HepG2 (cell line): ENCODE measurements around the gene LDLRAD4. TPM values are rescaled to one million over a fixed set of nuclear protein-coding genes. Genes with fewer than 3 reads are reported as not detected.

ENCODE experiments used
- ATAC-seq: fragments of 200-7000 bp; cut with Tn5 transposase; 3 replicates; pipeline ENCODE4 v1.9.1; 2020; ENCODE audit warnings: mild to moderate bottlenecking, moderate library complexity
- BruUV-seq: library from RNA; stranded (reverse); fragments of 400-500 nt; replicated peaks from 2 replicates; lab custom pipeline; 2021; lab: Mats Ljungman, UMichigan
- CTCF ChIA-PET: fragments of 300-600 bp; formaldehyde crosslinking; extraction: SDS; loops from one replicate; lab custom pipeline; 2021; ENCODE audit warnings: low total read pairs, inconsistent platforms, low intra/inter-chr PET ratio; lab: Yijun Ruan, JAX
- POLR2A ChIA-PET: fragments of 350-600 bp; sonication (Branson Sonifier 250); formaldehyde crosslinking; loops from one replicate; lab custom pipeline; 2020; ENCODE audit warnings: antibody characterized with exemption, inconsistent platforms; lab: Yijun Ruan, JAX
- DNase-seq: peaks from one replicate; pipeline ENCODE4 v3.0.0-alpha.2; 2015; ENCODE audit warnings: low spot score
- FAIRE-seq: peaks from 3 replicates; lab custom pipeline; 2011; peaks lifted over from hg19 to GRCh38; lab: Jason Lieb, UNC
- H2AFZ ChIP-seq: one replicate; pipeline ENCODE4 v1.6.1; 2011; ENCODE audit warnings: low read length, inconsistent platforms
- H3K27ac ChIP-seq: fragments of 300-600 bp; 3 replicates; pipeline ENCODE4 v1.8.0; 2011; ENCODE audit warnings: mixed run types, mild to moderate bottlenecking, mixed read lengths, low read length, inconsistent platforms; ENCODE audit not compliant: insufficient read depth; ENCODE audit errors: extremely low read length
- H3K27me3 ChIP-seq, 2 experiments: fragments of 200-600 bp in 1 of 2; 2 replicates in 1 of 2; 3 replicates in 1 of 2; pipeline versions ENCODE4 v1.6.0 to v1.8.0; 2011; ENCODE audit warnings: low read length in 2 of 2, mild to moderate bottlenecking in 2 of 2, moderate library complexity in 2 of 2, inconsistent platforms in 1 of 2; ENCODE audit not compliant: insufficient read depth in 2 of 2, control insufficient read depth in 1 of 2
- H3K36me3 ChIP-seq, 2 experiments: fragments of 200-600 bp in 1 of 2; replicated peaks in 1 of 2; 2 replicates in 1 of 2; 3 replicates in 1 of 2; pipeline versions ENCODE4 v1.5.1 to v1.8.0; 2011; ENCODE audit warnings: low read length in 2 of 2, inconsistent platforms in 1 of 2; ENCODE audit not compliant: insufficient read depth in 2 of 2, control insufficient read depth in 1 of 2
- H3K4me1 ChIP-seq: 2 replicates; pipeline ENCODE4 v1.5.1; 2012; ENCODE audit warnings: low read length, inconsistent platforms; ENCODE audit not compliant: insufficient read depth
- H3K4me2 ChIP-seq: 2 replicates; pipeline ENCODE4 v1.6.0; 2011; ENCODE audit warnings: low read depth, low read length, inconsistent platforms
- H3K4me3 ChIP-seq, 3 experiments: fragments of 200-600 bp in 1 of 3; sonication (generic), shearing (Covaris generic) in 1 of 3; replicated peaks in 1 of 3; 2 replicates each; pipeline ENCODE4 v1.5.1; 2011 to 2016; ENCODE audit warnings: low read length in 3 of 3, inconsistent platforms in 2 of 3, low read depth in 2 of 3, mild to moderate bottlenecking in 2 of 3, control low read depth in 1 of 3, mixed read lengths in 1 of 3; ENCODE audit not compliant: insufficient read depth in 1 of 3
- H3K79me2 ChIP-seq: one replicate; pipeline ENCODE4 v1.6.1; 2011; ENCODE audit warnings: low read length, inconsistent platforms; ENCODE audit not compliant: insufficient read depth
- H3K9ac ChIP-seq: 2 replicates; pipeline ENCODE4 v1.6.0; 2011; ENCODE audit warnings: mild to moderate bottlenecking, low read depth, low read length, inconsistent platforms; ENCODE audit not compliant: insufficient read depth
- H3K9me3 ChIP-seq: 2 replicates; pipeline ENCODE4 v1.5.1; 2012; ENCODE audit warnings: mild to moderate bottlenecking, low read length
- H4K20me1 ChIP-seq: 2 replicates; pipeline ENCODE4 v1.6.0; 2011; ENCODE audit warnings: inconsistent platforms, mild to moderate bottlenecking, low read length, moderate library complexity; ENCODE audit not compliant: insufficient read depth
- ESRRA ChIP-seq: sonication (generic); formaldehyde crosslinking; IDR thresholded peaks from 2 replicates; pipeline ENCODE4 v1.5.1; 2020; ENCODE audit warnings: mild to moderate bottlenecking, low read depth, missing genetic modification reagents
- FOXA3 ChIP-seq: IDR thresholded peaks from 2 replicates; pipeline ENCODE4 v1.6.1; 2016; ENCODE audit warnings: missing genetic modification reagents, missing compliant biosample characterization
- GFI1 ChIP-seq: sonication (generic); formaldehyde crosslinking; IDR thresholded peaks from 2 replicates; pipeline ENCODE4 v1.5.0; 2020; ENCODE audit warnings: missing genetic modification reagents, mild to moderate bottlenecking, borderline replicate concordance
- SETDB1 ChIP-seq: sonication (generic); formaldehyde crosslinking; IDR thresholded peaks from 2 replicates; pipeline ENCODE4 v1.5.1; 2020; ENCODE audit warnings: missing genetic modification reagents, mild to moderate bottlenecking, borderline replicate concordance
- SOX13 ChIP-seq, 3 experiments: fragments of 450-650 bp in 1 of 3; sonication (generic) in 1 of 3; formaldehyde crosslinking in 1 of 3; IDR thresholded peaks in 2 of 3; conservative IDR thresholded peaks in 1 of 3; 2 replicates each; pipeline versions ENCODE4 v1.5.0 to v1.6.1; 2016 to 2020; ENCODE audit warnings: antibody characterized with exemption in 1 of 3, mild to moderate bottlenecking in 1 of 3, missing compliant biosample characterization in 1 of 3, missing genetic modification reagents in 1 of 3, moderate library complexity in 1 of 3
- ZBTB43 ChIP-seq: sonication (generic); formaldehyde crosslinking; conservative IDR thresholded peaks from 2 replicates; pipeline ENCODE4 v1.4.0; 2020; ENCODE audit warnings: missing genetic modification reagents
- ZNF510 ChIP-seq: sonication (generic); formaldehyde crosslinking; IDR thresholded peaks from 2 replicates; pipeline ENCODE4 v1.4.0; 2020; ENCODE audit warnings: low read depth, mild to moderate bottlenecking, missing genetic modification reagents
- ZNF670 ChIP-seq: sonication (generic); formaldehyde crosslinking; IDR thresholded peaks from 2 replicates; pipeline ENCODE4 v1.8.0; 2022; ENCODE audit warnings: mild to moderate bottlenecking, missing genetic modification reagents, borderline replicate concordance
- WGBS: methylation state at CpG from one replicate; pipeline ENCODE4 v1.1.6; 2017; ENCODE audit warnings: low lambda C conversion rate; 5-methylcytosine and 5-hydroxymethylcytosine counted together
- in situ Hi-C: cut with HindIII; loops from 2 replicates; pipeline ENCODE4 v1.10.0; 2017; ENCODE audit warnings: low pct_unique_long_range_greater_than_20kb; ENCODE audit not compliant: extremely low pct_ligation_motif_present
- intact Hi-C: fragments of 100-400 bp; cut with micrococcal nuclease; formaldehyde crosslinking; loops from one replicate; pipeline ENCODE4 v1.10.0; 2022; ENCODE audit not compliant: unreplicated experiment
- polyA plus RNA-seq, 8 experiments: library from polyadenylated mRNA; depleted of rRNA in 3 of 8; stranded (reverse) in 7 of 8; unstranded in 1 of 8; fragments of >200 nt; fragmentation: Illumina TruSeq in 4 of 8; extraction: Trizol in 4 of 8; gene quantifications; 2 replicates each; pipeline versions ENCODE4 v1.2.1 to v1.2.3, GENCODE V29; 2011 to 2016; ENCODE audit warnings: low read depth in 4 of 8, missing spikeins in 1 of 8, mixed read lengths in 1 of 8; ENCODE audit not compliant: insufficient read depth in 1 of 8
- total RNA-seq, 5 experiments: library from RNA; depleted of rRNA; stranded (reverse); fragments of >200 nt; fragmentation: Illumina TruSeq; extraction: Trizol; gene quantifications; 2 replicates each; pipeline ENCODE4 v1.2.3, GENCODE V29; 2016; ENCODE audit warnings: low read depth in 1 of 5

LDLRAD4 gene
- total and polyA plus RNA-seq, 2 of the 13 experiments (the other 11 are each of a cell fraction or from before 2014, with no cell fraction given), result 13.6 to 20.9 TPM

GRCh38 chr18:13452388-13452811 lies 233.8 kb downstream of the LDLRAD4 start:
- intact Hi-C loops, result no loop called here
- Histone ChIP-seq H4K20me1 (peaks cover 3% of the 10 kb centered on the region; the same call in 1 of the 2 replicates), H2AFZ (no peak overlapping the region), H3K36me3 (no peaks in the 10 kb centered on the region), H3K27me3 (no peaks in the 10 kb centered on the region), H3K9ac (no peak overlapping the region), H3K4me2 (no peak overlapping the region), H3K9me3 (no peaks in the 10 kb centered on the region), H3K4me1 (peaks cover 6% of the 10 kb centered on the region; the same call in 1 of the 2 replicates), H3K79me2 (no peaks in the 10 kb centered on the region), H3K4me3 (no peak overlapping the region), H3K27ac (no peak overlapping the region)
- 87% methylated on average over 8 of the region's 8 CpGs for WGBS
- in situ Hi-C loops, result no loop called here
- FAIRE-seq (no peak), ATAC-seq (no peak)
- no TSS peak for BruUV-seq
- ChIA-PET CTCF (no interaction called here), POLR2A (no interaction called here)
- no peak for TF ChIP-seq GFI1 (CRISPR knock-in tag)
- TF ChIP-seq SOX13 (IDR thresholded peaks at IDR 0.05), result no peak
- no peak for TF ChIP-seq SOX13 (CRISPR knock-in tag; conservative IDR thresholded peaks at IDR 0.05 in 1 of 2, IDR thresholded peaks at IDR 0.05 in 1 of 2)
- no peak for TF ChIP-seq ZNF670 (CRISPR knock-in tag)
- no peak for TF ChIP-seq SETDB1
- no peak for TF ChIP-seq ESRRA
- TF ChIP-seq ZBTB43, result no peak
- no peak for TF ChIP-seq ZNF510 (CRISPR knock-in tag)
- no peak for TF ChIP-seq FOXA3
- TF ChIP-seq, all 625 proteins: peak for 0
- DNase-seq, result no peak
